ENCODE measurements around the gene PRDM4.

PRDM4 gene

GRCh38 chr12:107780298-107780697 lies 19.4 kb upstream of the PRDM4 start:
- in situ Hi-C loops (cut with HindIII; ENCODE audit: low sequenced_read_pairs): no loop called here
- DNase-seq (ENCODE audit: low read depth, low spot score): no peak
- no peak overlapping the region for H3K4me3 ChIP-seq (ENCODE audit: low read depth, low read length)
- TF ChIP-seq CTCF (IDR thresholded peaks at IDR 0.05; ENCODE audit: low read depth, low read length): no peak

GRCh38 chr12:107779077-107779831 lies 18.3 kb upstream of the PRDM4 start:
- DNase-seq (ENCODE audit: low read depth, low spot score): no peak
- in situ Hi-C loops (cut with HindIII; ENCODE audit: low sequenced_read_pairs): no loop called here
- no peak for TF ChIP-seq CTCF (IDR thresholded peaks at IDR 0.05; ENCODE audit: low read depth, low read length)
- H3K4me3 ChIP-seq (ENCODE audit: low read depth, low read length): no peak overlapping the region

- in situ Hi-C loops (cut with HindIII; ENCODE audit: low sequenced_read_pairs): no loop called here
- no peak overlapping the region for H3K4me3 ChIP-seq (ENCODE audit: low read depth, low read length)
- TF ChIP-seq CTCF (IDR thresholded peaks at IDR 0.05; ENCODE audit: low read depth, low read length): no peak
- no peak for DNase-seq (ENCODE audit: low read depth, low spot score)
Observed at GRCh38 chr12:107778383-107779025, 17.6 kb upstream of the PRDM4 start.

GRCh38 chr12:107776171-107776570 lies 15.2 kb upstream of the PRDM4 start:
- in situ Hi-C loops (cut with HindIII; ENCODE audit: low sequenced_read_pairs): no loop called here
- no peak overlapping the region for H3K4me3 ChIP-seq (ENCODE audit: low read depth, low read length)
- no peak for DNase-seq (ENCODE audit: low read depth, low spot score)
- no peak for TF ChIP-seq CTCF (IDR thresholded peaks at IDR 0.05; ENCODE audit: low read depth, low read length)

GRCh38 chr12:107775093-107775721 lies 14.3 kb upstream of the PRDM4 start:
- in situ Hi-C loops (cut with HindIII; ENCODE audit: low sequenced_read_pairs): no loop called here
- no peak for TF ChIP-seq CTCF (IDR thresholded peaks at IDR 0.05; ENCODE audit: low read depth, low read length)
- no peak for DNase-seq (ENCODE audit: low read depth, low spot score)
- no peak overlapping the region for H3K4me3 ChIP-seq (ENCODE audit: low read depth, low read length)

- H3K4me3 ChIP-seq (ENCODE audit: low read depth, low read length): no peak within 1 kb of the TSS
- in situ Hi-C loops (cut with HindIII; ENCODE audit: low sequenced_read_pairs): no loop called here
- TF ChIP-seq CTCF (IDR thresholded peaks at IDR 0.05; ENCODE audit: low read depth, low read length): no peak
- no peak for DNase-seq (ENCODE audit: low read depth, low spot score)
Observed at GRCh38 chr12:107774349-107775029, 13.6 kb upstream of the PRDM4 start, which contains the start of gene ASCL4. ASCL4 (plus strand) TSS chr12:107774704; CDS start chr12:107775219, 515 bp downstream.

All from astrocyte of the spinal cord (primary cell).